NT2/D1 (cell line): Measurements from ENCODE around the gene ERCC1.

Source experiments
- YY1 ChIP-seq: IDR thresholded peaks from 2 replicates; pipeline ENCODE4 v1.6.1; 2011; ENCODE audit not compliant: insufficient read length, insufficient read depth
- ZNF274 ChIP-seq: IDR thresholded peaks from 2 replicates; pipeline ENCODE4 v1.6.1; 2011; ENCODE audit warnings: mild to moderate bottlenecking, low read depth, low read length

- TF ChIP-seq YY1 (no peak), ZNF274 (no peak)
Observed at GRCh38 chr19:45470762-45471081, 47.0 kb upstream of the ERCC1 start.
